ENCODE measurements around the gene TRAPPC4. TPM values are rescaled to one million over a fixed set of nuclear protein-coding genes. Genes with fewer than 3 reads are reported as not detected.

TRAPPC4 gene, protein sequence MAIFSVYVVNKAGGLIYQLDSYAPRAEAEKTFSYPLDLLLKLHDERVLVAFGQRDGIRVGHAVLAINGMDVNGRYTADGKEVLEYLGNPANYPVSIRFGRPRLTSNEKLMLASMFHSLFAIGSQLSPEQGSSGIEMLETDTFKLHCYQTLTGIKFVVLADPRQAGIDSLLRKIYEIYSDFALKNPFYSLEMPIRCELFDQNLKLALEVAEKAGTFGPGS
- 91.3 and 95.8 TPM in 2 replicates for total RNA-seq

DNA sequence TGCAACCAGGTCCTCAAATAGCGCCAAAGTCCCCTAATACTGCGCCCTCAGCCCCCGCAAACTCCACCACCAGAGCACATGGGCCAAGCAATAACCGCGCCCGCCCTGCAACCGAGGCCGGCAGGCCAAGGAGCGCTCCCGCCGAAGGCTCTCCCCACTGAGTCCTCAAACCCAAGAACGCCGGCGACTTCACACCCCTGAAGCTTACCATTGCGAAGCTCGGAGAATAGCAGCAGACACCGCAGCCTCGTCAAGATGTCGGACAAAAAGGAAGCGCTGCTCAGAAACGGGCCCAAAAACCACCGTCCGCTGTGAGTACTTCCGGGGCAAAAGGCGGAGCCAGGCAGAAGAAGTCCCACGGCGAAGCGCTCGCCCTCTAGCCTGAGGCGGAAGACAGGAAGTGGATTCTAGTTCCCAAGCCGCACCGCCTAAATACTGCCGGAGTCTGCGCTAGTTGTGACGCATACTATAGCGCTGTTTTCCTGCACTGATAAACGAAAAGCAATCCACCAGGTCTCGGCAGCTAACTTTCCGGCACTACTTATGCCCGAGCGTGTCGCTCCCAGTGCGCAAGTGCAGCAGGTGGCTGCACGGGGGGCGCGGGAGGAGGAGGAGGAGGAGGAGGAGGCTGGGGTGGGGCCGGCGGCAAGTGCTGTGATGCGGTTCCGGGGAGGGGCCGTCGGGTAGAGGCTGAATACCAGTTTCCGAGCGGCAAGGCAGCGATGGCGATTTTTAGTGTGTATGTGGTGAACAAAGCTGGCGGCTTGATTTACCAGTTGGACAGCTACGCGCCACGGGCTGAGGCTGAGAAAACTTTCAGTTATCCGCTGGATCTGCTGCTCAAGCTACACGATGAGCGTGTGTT, at the start of gene TRAPPC4, which contains the start of gene RPS25:
Gene TRAPPC4, plus strand, starts transcription at position 693 of the 865 bp plus-strand sequence. Its CDS starts 30 bp downstream, at position 723.
Gene RPS25, minus strand, starts transcription at position 270 of the 865 bp plus-strand sequence. Its CDS starts 59 bp downstream, at position 211.

DNA sequence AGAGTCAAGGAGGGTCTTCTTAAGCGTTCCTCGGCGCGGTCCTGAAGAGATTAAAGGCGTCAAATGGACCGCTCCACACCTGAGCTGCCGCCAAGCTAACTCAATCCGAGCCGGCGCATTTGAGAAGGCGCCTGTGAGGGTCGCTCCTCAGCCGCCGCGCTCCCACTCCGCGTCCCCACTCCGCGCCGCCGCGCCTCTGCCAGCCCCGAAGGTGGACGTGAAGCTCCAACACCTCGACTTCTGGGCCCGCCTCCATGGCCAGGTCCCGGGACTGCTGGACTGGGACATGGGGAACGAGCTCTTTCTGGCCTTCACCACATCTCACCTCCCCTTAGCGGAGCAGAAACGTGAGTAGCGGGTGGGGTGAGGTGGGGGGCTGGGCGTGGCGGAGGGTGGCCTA, 46.9 kb upstream of the TRAPPC4 start, which contains the start of gene FOXR1:
Gene FOXR1, plus strand, starts transcription at position 116 of the 400 bp plus-strand sequence. Its CDS starts 171 bp downstream, at position 287.

DNA sequence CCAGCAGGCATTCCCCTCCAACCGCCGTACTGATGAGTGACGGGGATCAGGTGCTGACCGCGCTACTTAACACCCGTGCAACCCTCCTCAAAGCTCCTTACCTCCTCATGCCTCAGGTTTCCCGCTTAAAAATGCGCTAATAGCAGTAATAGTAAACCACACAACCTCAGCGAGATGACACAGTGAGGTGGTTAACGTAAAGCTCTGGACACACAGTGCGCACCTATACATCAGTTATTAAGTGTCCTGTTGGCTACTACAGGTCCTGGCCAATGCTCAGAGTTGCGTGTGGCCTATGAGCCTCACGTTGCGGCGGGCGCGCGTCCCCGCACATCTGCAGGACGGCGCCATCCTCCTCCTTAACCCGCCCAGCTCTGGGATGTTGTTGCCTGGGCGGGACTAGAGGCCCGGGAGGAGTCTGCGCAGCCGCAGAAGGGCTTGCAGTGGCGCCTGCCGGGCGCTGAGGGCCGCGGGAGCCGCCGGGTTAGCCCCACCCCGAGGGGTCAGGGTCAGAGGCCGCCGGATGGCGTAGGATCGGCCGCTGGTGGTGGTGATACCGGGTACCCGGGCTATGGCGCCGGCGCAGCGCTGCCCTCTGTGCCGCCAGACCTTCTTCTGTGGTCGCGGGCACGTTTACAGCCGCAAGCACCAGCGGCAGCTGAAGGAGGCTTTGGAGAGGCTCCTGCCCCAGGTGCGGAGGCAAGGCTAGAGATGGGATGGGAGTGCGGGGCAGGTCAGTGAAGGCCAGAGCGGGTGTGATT, 20.8 kb upstream of the TRAPPC4 start, which contains the start of gene CENATAC:
Gene CENATAC, plus strand, starts transcription at position 512 of the 761 bp plus-strand sequence. Its CDS starts 60 bp downstream, at position 572.

DNA sequence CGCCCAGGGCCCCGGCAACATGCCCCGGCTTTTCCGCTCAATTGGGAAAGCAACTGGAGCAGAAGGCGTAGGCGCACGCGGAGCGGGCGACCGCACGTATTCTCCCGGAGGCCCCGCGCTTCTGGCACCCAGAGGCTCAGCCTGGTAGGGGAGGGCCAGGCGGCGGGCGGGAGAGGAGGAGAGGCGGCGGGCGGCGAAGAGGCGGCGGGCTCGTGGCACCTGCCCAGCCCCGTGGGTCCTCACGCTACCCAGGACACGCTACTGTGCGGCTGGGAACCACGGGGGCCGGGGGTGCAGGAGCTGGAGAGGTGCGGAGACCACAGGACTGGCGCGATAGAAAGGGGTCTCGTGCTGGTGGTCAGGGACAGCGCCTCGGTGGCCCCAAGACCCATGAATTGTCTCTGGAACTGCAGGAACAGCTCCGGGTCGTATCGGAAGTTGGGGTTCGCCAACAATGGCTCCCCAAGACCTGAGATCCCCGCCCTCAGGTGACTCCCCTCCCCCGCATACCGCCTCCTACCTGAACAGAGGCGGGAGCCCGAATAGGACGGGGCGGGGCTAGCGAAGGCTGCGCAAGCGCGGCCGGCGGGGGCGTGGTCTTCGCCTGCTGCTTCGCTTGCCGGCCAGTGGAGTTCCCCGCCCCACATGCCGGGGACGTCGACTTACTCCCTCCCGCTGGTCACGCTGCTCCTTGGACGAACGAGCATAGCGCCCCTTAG, 11.9 kb downstream of the TRAPPC4 start, which contains the start of gene SLC37A4:
Gene SLC37A4, minus strand, starts transcription at position 549 of the 719 bp plus-strand sequence.

DNA sequence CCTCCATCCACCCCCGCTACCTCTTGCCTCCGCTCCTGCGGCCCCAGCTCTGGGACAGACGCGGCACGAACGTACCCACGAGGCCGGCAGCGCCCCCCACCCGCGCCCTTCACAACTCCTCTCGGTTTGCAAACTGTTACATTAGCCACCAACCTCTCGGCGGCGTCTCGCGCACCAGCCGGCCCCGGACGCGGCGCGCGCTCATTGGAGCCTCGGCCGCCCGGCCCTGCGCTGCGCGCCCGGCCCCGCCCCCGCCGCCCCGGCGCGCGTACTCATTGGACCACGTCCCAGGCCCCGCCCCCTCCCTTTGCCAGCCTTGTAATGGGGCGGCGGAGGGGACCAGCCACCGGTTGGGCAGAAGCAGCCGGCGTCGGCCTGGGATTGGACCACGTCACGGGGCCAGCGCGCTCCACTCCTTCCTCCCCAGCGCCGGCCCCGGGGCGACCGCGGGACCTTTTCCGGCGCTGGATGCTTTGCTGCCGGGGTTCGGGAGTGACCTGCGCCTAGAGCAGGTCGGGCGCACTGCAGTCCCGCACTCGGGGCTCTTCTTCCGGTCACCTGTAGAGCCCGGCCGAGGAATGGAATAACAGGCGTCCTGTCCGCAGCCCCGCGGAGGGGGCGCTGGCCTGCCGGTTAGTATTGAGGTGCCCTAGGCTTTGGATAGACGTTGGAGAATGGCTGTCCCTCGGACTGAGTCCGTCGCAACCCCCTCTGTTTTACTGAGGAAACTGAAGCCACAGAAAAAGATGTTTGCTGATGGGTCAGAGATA, 38.6 kb downstream of the TRAPPC4 start, which contains the start of gene HYOU1:
Gene HYOU1, minus strand, starts transcription at position 206 of the 770 bp plus-strand sequence. CDS start 1,045 bp downstream, outside the sequence.

DNA sequence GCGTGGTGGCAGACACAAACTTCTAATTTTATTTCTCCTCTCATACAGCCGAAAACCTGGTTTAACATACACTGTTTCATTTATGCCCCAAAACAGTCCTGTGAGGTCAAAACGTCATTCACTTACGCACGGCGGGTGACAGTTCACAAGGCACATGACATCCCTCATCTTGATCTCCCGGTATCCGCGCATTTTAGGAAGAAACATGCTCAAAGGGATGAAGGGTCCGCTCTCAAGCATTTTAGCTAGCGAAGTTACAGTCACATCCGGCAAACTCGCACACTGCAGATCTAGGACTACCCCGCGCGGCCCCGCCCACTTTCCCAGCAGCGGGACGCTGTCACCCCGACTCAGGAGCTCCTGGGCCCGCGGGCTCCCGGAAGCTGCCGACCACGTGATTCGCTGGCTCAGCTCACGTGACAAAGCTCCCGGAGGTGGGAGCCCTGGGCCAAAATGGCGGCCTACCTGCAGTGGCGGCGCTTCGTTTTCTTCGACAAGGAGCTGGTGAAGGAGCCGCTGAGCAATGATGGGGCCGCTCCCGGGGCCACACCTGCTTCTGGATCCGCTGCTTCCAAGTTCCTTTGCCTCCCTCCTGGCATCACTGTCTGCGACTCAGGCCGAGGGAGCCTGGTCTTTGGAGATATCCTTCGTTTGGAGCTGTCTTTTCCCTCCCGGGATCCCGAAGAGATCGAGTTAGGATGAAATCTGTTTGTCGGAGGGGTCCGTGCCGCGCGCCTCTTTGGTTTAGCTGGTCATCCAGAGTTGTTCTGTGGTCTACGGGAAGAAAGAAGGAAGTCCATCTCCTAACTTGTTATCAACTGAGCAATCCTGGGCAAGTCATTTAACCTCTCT, 49.0 kb downstream of the TRAPPC4 start, which contains the start of gene VPS11:
Gene VPS11, plus strand, starts transcription at position 448 of the 852 bp plus-strand sequence. Its CDS starts 6 bp downstream, at position 454.

Small RNAs within 50 kb of the gene (small RNA-seq; reads per million reads assigned to genes)
- gene AP003392.2, result not detected
- gene RF00017, result not detected
- gene RF00019, result not detected

Other genes starting within 250 kb of the TRAPPC4 start
- 96.2 and 124 TPM in 2 replicates for gene DDX6, start 227.6 kb upstream of the TRAPPC4 start, total RNA-seq
- gene CXCR5, start 134.9 kb upstream of the TRAPPC4 start, total RNA-seq, result 0.11 TPM in 1 of 2 replicates, not detected in the other
- 31.4 and 35.3 TPM in 2 replicates for gene BCL9L, start 92.8 kb upstream of the TRAPPC4 start, total RNA-seq
- 0.33 and 2.4 TPM in 2 replicates for gene UPK2, start 62.5 kb upstream of the TRAPPC4 start, total RNA-seq
- not detected in 2 replicates for gene FOXR1, start 47.0 kb upstream of the TRAPPC4 start, total RNA-seq
- 16.8 and 20.8 TPM in 2 replicates for gene CENATAC, start 20.6 kb upstream of the TRAPPC4 start, total RNA-seq
- 703 and 705 TPM in 2 replicates for gene RPS25, start 423 bp upstream of the TRAPPC4 start, total RNA-seq
- gene SLC37A4, start 12.1 kb downstream of the TRAPPC4 start, total RNA-seq, result 26.3 and 30.4 TPM in 2 replicates
- gene HYOU1, start 38.4 kb downstream of the TRAPPC4 start, total RNA-seq, result 63.6 and 225 TPM in 2 replicates
- gene VPS11, start 49.1 kb downstream of the TRAPPC4 start, total RNA-seq, result 23.2 and 28.7 TPM in 2 replicates
- 2.7 and 12.8 TPM in 2 replicates for gene HMBS, start 66.1 kb downstream of the TRAPPC4 start, total RNA-seq
- 20.0 and 32.4 TPM in 2 replicates for gene DPAGT1, start 83.1 kb downstream of the TRAPPC4 start, total RNA-seq
- gene C2CD2L, start 88.6 kb downstream of the TRAPPC4 start, total RNA-seq, result 2.4 and 4.6 TPM in 2 replicates
- gene HINFP, start 102.8 kb downstream of the TRAPPC4 start, total RNA-seq, result 20.4 and 21.0 TPM in 2 replicates
- under 0.01 and 0.11 TPM in 2 replicates for gene ABCG4, start 130.3 kb downstream of the TRAPPC4 start, total RNA-seq
- 20.0 and 32.3 TPM in 2 replicates for gene NLRX1, start 150.0 kb downstream of the TRAPPC4 start, total RNA-seq
- not detected in 2 replicates for gene NHERF4, start 166.7 kb downstream of the TRAPPC4 start, total RNA-seq
- gene CBL, start 187.6 kb downstream of the TRAPPC4 start, total RNA-seq, result 5.5 and 8.1 TPM in 2 replicates